COLO668 (cell line): ENCODE data around the gene TFB1M.
"Not testable (repeated sequence)": the region's sequence is repeated elsewhere in the genome, so short reads cannot be mapped to it uniquely, and the experiment has no call there.

Experiments
- DNase-seq: peaks from one replicate; lab custom pipeline; 2025; ENCODE audit not compliant: unreplicated experiment; lab: John Stamatoyannopoulos, UW

The TFB1M gene

DNA sequence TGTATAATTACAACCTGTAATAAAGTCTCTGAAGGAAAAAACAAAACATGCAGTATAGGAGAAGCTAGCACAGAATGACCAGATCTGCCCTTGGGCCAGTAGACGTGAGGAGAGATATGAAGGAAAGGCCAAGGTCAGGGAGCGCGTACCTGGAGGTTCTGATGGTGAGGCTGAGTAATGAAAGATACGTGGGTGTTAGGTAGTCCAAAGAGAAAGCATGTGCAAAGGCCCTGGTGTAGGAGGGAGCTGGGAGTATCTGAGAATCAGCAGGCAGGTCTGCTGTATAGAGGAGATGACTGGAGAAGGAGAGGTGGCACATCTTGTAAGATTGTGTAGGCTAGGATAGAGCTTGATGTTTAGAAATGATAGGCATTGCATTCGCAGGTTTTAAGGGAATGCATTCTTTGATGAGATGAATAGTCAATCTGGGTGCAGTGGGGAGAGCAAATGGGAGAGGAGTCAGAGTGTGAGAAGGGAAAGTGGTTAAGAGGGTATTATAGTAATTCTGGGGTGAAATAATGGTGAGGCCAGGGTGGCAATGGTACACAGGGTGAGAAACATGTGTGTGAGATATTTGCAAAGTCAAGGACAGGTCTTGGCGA lies 15.9 kb upstream of the TFB1M start:
- DNase-seq: no peak

GRCh38 chr6:155329460-155330132 lies 15.3 kb upstream of the TFB1M start:
- DNase-seq: no peak

DNA sequence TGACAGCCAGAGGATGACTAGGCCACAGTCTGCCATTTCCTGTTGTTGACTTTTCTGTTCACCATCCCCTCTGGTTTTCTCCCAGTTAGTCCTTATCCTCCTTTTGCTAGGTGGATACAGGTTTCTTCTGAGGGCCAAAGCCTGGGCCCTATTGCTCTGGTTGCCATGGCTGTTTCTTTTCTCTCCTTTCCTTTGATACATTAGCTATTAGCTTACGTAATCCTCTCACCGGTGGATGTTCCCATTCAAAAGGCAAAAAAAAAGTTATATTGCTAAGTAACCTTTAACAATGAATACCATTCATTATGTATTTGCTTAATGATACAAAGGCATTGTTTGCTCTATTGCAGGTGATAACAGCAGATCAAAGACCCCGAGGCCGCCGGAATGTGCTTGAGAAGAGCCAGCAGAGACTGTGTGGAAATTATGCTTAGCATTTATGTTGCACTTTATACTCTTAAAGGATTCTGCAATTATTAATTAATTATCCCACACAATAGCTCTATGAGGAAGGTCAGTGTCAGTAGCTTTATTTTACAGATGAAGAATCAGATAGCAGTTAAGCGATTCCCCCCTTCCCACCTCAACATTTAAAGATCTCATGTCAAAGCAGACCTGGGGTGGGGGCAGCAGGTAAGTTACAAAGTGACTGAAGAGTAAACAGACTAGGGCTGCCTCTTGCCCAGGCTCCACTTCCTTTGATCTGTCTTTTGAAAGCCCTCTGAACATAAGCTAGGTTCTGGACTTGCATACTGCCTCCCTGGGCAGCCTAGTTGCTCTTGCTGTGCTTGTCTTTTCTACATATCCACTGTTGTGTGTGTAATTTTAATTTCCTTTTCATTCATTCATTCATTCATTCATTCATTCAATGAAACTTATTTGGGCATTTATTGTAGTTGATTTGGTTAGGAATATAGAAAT lies 14.5 kb upstream of the TFB1M start:
- DNase-seq: peak; percentile 81

- DNase-seq: no peak
Observed at GRCh38 chr6:155328074-155328538, 13.8 kb upstream of the TFB1M start.

DNA sequence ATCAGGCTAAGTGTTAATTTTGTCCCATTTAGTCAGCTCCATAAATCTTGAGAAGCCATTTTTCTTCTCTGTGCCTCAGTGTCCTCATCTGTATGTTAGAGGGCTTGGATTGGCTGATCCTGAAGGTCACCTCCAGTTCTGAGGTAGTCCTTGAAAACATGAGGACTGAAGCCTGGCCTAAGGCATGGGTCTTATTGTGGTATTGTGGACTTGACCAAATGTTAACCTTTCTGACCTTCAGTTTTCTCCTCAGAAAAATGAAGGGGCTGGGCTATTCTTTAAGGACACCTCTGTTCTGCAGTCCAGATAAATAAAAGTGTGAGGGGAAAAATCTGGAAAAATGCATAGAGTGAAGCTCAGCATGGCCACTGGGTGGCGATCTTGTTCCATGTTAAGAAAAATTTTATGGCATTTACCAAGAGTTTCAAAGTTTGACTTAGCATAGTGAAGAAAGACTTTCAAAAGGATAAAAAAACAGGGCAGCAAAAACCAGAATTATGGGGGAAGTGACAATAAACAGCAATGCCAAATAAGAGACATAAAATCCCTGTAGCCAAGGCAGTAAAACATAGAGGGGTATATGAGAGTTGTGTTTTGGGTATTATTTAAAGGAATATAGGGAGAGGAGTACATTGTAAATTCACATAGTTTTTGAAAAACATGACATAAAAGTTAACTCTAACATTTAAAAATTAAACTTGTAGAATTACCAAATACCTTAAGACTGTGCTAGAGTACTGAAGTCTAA lies 13.2 kb upstream of the TFB1M start:
- peak; percentile 51 for DNase-seq

DNA sequence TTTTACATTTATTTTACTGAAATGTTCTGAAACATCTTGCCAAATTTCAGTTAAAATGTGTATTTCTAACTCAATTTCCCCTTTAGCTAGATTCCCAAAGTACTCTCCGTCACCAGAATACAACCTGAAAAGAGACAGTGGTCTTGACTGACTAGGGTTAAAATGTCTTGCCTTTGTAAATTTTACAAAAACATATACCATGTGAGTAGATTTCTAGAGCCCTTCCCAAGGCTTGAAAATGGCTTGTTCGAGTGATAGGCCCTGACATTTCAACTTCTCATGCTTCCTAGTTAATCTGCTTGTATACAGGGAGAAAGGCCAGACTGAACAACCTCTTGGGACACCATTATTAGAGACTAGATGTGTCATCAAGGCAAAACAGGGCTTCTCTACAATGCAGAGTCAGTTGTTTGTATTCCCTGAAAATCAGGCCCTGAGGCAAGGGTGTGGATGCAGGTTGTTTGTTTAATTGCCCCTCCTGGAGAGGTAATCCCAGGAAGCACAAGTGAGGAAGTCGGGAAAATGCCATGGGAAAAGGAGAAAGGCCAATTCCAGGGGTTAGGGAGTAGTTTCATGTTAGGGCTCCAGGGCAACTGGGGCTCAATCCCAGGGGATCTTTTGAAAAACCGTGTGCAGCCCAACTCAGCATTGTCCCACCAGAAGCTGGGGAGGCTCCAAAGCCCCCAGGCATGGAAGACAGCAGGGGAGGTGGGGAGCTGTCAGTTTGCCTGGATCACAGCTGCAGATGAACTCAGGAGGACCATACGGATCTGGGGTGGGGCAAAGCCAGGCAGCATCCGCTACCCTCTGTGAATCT lies 11.6 kb upstream of the TFB1M start:
- no peak for DNase-seq

DNA sequence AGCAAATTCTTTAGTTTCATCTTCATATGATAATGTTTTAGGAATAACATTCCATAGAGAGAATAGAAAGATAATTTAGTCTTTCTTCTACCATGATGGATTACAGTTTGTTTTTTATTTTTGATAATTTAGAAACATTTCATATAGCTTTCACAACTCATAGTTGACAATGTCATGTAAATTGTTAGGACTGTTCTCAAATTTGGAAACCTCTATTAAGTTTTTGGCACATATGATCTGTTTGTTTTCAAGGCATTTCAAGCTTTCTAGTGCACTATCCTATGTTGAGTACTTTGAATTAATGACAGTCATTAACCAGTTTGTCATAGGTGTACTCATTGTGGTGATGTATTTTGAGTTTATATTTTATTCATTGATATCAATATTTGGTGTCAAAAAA lies 10.7 kb upstream of the TFB1M start:
- no peak for DNase-seq

DNA sequence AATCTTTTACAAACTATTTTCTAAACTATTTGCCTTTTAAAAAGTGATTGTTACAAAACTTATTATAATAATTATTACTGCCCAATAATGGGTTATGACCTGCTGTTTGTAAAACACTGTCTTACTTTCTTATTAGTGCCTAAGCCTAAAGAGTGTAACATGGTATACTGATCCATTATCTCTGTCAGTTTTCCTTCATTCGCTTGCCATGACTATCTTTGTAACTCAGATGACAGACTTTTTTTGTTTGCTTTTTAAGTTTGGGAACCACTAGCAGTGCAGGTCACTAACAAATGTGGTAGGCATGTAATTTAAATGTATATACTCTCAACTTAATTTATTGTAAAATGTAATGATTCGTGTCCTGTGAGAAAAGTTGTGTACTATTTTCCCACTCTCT lies 9.9 kb upstream of the TFB1M start:
- DNase-seq: no peak

DNA sequence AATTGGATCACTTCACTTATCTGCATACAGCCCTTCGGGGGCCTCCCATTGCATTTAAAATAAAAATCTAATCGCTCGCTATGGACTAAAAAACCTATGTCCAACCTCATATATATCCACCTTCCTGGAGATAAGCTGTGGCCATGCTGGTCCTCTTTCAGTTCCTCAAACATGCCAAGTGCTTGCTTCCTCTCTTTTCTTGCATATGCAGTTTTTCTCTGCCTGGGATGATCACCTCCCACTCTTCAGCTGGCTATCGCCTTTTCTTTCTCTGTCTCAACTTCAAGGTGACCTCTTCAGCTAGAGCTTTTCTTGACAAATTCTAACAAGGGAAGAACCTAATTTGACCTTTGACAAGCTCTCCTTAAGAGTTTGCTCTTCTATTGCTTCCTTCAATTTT lies 5.6 kb upstream of the TFB1M start:
- DNase-seq: no peak

DNA sequence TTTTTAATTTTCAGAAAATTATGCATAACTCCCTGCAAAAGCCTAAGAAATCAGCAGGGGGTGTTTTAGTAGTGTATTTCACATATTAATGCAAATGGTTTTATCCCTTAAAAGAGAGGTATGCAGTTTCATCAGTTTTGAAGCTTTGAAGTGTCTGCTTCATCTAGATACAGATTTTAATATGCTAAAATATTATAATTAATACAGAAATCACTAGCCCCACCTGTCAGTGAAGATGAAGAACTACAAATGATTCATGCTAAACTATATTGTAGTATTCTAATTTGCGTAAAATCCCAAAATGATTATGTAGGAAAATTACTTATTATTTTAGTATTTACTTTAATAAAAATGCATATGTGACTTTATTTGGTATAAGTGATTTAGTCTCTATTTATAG lies 2.9 kb upstream of the TFB1M start:
- DNase-seq: no peak

DNA sequence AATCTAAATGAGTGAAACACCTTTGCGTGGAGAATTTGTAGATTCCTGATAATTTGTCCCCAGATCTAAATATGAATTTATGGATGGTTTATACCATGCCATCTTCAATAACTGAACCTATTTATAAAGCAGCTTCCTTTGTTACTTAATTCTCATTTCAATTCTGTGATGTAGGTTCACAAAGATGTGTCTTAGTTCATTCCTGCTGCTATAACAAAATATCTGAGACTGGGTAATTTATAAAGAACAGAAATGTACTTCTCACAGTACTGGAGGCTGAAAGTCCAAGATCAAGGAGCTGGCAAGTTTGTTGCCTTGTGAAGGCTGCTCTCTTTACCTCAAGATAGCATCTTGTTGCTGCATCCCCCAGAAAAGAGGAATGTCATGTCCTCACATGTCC lies 2.1 kb upstream of the TFB1M start:
- DNase-seq: no peak

DNA sequence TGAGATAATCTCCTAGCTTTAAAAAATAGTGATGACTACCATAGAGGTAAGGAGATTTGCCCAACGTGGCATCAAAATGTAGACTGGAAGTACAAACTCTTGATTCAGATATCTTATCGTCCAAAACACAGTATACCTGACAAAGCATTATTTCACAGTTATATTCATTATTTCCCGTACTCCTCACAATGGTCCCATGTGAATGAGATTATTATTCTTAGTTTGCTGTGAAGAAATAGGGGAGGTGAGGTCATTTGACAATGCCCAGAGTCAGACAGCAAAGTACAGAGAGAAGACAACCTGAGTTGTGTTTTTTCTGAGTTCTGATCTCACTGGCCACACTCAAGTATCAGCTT lies 1.2 kb upstream of the TFB1M start:
- DNase-seq: no peak

- DNase-seq: peak; percentile 52
Observed at GRCh38 chr6:155314773-155315515, 660 bp upstream of the TFB1M start.

DNA sequence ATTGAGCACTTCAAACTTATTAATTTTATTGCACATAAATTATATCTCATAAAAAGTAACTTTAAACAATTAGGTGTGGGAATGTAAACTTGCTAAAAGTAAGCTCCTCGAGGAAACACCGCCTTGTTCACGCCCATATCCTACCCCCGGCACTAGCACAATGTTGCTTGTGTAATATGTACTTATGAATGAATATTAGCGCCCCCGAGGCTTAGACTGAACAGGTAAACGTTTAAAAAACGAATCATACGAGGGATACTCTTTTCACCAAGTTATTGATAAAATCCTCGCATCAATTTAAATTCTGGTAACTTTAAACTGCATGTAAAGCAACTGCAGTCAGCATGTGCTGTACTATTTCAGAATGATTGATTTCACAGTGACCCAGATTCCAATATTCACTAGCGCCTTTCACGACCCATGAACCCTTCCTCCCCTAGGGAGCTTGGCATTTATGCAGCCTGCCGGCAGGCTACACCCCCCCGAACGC lies 637 bp downstream of the TFB1M start:
- no peak for DNase-seq

- not testable (repeated sequence) for DNase-seq
Observed at GRCh38 chr6:155312950-155313349, 1.3 kb downstream of the TFB1M start.

DNA sequence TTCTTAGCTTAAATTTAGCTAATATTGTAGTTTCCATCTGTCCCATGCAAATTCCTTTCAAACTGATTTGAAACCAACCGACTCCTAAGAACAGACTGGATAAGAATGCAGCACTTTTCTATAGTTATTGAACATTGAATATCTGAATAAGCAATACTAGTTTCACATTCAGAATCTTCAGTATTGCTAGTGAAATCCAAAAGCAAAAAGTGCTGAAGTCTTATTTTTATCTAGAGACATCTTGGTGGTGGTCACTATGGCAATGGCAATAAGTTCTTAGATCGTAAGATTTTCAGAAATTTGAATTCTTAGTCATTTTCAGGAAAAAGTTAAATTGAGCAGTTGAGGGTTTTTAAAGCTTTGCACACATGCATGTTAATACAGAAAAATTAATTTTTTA lies 2.7 kb downstream of the TFB1M start:
- no peak for DNase-seq

- no peak for DNase-seq
Observed at GRCh38 chr6:155311086-155311485, 3.2 kb downstream of the TFB1M start.

DNA sequence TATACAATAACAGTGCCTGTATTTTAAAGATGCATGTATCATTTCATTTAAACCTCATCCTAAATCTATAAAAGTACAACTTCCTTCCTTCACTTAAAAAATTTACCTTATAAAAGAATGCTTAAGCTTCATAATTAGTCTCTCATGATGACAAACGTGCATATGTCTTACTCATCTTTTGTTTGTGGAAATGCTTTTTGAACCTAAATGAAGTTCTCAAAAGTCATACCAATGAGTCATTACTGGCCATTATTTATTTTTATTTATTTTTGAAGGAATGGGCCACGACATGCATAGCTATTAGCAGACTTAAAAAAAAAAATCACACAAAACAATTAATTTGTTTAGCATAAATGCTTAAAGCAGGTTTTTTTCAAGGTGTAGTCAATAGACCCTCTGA lies 3.7 kb downstream of the TFB1M start:
- no peak for DNase-seq

DNA sequence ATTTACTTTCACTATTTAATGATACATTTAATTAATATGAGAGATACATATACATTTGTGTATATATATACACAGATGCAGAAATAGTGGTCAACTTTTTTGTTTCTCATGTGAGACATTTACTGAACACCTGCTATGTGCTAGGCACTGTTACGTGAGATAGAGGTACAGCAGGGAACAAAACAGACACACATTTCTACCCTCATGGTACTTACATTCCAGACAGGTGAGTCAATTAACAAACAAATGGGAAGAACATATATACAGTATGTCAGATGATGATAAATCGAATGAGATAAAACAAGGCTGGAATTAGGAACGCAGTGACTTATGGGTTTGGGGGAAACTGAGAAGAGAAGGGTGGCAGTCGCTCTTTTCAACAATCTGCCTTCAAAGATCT lies 5.1 kb downstream of the TFB1M start:
- DNase-seq: no peak

- no peak for DNase-seq
Observed at GRCh38 chr6:155306958-155307357, 7.3 kb downstream of the TFB1M start.
